ENCODE measurements around the gene PTCHD1.

The PTCHD1 gene

DNA sequence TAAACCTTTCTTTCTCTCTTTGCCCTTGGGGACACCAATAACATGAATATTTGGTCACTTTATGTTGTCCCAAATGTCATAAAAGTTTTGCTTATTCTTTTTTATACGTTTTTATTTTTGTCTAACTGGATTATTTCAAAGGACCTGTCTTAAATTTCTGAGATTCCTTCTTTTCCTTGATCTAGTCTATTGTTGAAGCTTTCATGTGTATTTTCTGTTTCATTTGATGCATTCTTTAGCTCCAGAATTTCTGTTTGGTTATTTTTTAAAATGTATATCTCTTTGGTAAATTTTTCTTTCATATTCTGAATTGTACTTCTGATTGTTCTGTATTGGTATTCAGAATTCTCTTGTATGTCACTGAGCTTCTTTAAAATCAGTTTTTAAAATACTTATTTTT is 88.3 kb downstream of the PTCHD1 start:
- no peak for DNase-seq

DNA sequence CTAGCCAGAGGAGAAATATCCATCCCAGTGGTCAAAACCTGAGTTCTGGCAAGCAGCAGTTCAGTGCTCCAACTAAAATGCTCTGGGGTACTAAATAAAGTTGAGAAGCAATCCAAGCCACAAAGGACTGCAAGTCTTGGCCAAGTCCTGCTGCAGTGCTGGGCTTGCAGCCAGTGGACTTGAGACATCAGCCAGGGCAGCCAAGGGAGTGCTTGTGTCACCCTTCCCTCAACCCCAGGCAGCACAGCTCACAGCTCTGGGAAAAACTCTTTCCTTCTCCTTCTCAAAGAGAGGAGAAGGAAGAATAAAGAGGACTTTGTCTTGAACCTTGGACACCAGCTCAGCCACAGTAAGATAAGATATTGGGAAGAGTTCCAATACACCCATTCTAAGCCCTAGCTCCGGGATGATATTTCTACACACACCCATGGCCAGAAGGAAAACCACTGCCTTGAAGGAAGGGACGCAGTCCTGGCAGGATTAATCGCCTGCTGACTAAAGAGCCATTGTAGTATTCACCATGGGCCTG is 99.8 kb downstream of the PTCHD1 start:
- peak; percentile 32 for DNase-seq

DNA sequence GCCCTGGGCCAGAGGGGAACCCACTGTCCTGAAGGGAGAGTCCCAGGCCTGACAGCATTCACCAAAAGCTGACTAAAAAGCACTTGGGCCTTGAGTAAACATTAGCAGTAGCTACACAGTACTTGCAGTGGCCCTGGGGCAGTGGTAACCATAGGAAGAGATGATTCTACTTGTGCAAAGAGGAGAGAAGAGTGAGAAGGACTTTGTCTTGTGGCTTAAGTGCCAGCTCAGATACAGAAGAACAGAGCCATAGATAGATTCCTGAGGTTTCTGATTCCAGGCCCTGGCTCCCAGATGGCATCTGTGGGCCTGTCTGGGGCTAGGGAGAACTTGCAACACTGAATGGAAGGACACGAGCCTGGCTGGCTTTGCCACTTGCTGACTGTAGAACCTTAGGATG is 100.5 kb downstream of the PTCHD1 start:
- no peak for DNase-seq

DNA sequence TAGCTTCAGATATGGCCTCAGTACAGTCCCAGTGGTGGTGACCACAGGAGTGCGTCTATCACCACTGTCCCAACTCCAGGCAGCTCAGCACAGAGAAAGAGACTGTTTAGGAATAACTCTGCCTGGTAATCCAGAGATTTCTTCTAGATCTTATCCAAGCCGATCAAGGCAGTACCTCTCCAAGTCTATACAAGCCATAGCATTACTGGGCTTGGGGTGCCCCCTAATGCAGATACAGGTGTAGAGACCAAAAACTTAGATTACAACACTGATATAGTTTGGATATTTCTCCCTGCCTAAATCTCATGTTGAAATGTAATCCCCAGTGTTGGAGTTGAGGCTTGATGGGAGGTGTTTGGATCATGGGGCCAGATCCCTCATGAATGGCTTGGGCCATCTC is 100.9 kb downstream of the PTCHD1 start:
- DNase-seq = no peak

DNA sequence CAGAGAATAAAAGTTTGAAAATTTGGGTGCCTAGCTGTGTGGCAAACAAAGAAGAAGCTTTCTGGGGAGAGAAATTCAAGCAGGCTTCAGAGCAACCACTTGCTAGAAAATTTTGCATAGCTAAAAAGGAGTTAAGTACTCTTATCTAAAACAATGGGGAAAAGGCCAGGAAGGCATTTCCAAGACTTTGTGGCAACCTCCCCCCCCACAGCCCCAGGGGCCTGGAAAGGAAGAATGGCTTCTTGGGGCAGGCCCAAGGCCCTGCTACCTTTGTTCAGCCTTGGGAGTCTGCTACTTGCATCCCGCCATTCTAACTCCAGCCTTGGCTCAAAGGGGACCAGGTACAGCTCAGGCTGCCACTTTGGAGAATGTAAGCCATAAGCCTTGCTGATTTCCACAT is 102.2 kb downstream of the PTCHD1 start:
- DNase-seq = no peak

DNA sequence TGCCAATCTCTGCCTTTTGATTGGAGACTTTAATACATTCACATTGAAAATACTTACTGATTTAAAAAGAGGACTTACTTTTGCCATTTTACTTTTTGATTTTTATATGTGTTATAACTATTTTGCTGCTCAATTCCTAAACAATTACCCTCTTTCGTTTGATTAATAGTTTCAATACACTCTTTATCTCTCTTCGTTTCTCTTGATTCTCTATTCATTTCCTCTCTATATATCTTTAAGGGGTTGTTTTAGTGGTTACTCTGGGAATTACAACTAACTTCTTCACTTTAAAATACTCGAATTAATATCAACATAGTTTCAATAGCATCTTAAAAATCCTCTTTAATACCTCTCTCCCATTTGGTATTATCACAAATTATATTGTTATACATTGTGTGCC is 116.6 kb downstream of the PTCHD1 start:
- no peak for DNase-seq
